Right lobe of liver (tissue), 6 donors: ENCODE measurements around the gene PXYLP1. TPM values are rescaled to one million over a fixed set of nuclear protein-coding genes. Genes with fewer than 3 reads are reported as not detected.

Experiments
- ATAC-seq, 4 donors: fragments of 200-7000 bp; cut with Tn5 transposase; one replicate each; pipeline ENCODE4 v1.9.1; 2020; ENCODE audit warnings: mild to moderate bottlenecking in 4 of 4, moderate library complexity in 4 of 4
- DNase-seq, 3 donors: peaks; one replicate each; pipeline ENCODE4 v3.0.0-alpha.2; 2020
- H3K27ac ChIP-seq, 3 donors: fragments of 200-600 bp; one replicate each; pipeline ENCODE4 v1.8.0; 2022
- H3K27me3 ChIP-seq, 2 donors: fragments of 200-600 bp; one replicate each; pipeline ENCODE4 v1.8.0; 2022
- H3K36me3 ChIP-seq, 4 donors: fragments of 200-600 bp; sonication (generic) in 1 of 4; one replicate each; pipeline versions ENCODE4 v1.5.1 to v1.8.0; 2017 to 2022; ENCODE audit warnings: control low read depth in 1 of 4
- H3K4me1 ChIP-seq, 4 donors: fragments of 200-600 bp; sonication (generic) in 1 of 4; one replicate each; pipeline versions ENCODE4 v1.5.1 to v1.8.0; 2017 to 2022; ENCODE audit warnings: control low read depth in 1 of 4
- H3K4me3 ChIP-seq, 3 donors: fragments of 200-600 bp; one replicate each; pipeline ENCODE4 v1.8.0; 2022
- H3K9me3 ChIP-seq, 4 donors: fragments of 200-600 bp; sonication (generic) in 1 of 4; one replicate each; pipeline versions ENCODE4 v1.5.1 to v1.8.0; 2017 to 2022; ENCODE audit warnings: control low read depth in 1 of 4
- CTCF ChIP-seq, 4 donors: fragments of 200-600 bp in 3 of 4; fragments of 450-650 bp in 1 of 4; IDR thresholded peaks; one replicate each; pipeline versions ENCODE4 v1.5.1 to v1.8.0; 2016 to 2022; ENCODE audit warnings: antibody characterized with exemption in 4 of 4, mild to moderate bottlenecking in 2 of 4
- POLR2A ChIP-seq: fragments of 450-650 bp; IDR thresholded peaks from one replicate; pipeline ENCODE4 v1.6.1; 2017; ENCODE audit warnings: antibody characterized with exemption, mild to moderate bottlenecking
- WGBS: methylation state at CpG from one replicate; pipeline ENCODE4 v1.1.6; 2018; ENCODE audit warnings: low coverage, low lambda C conversion rate; ENCODE audit not compliant: insufficient coverage; ENCODE audit errors: missing lambda C conversion rate; 5-methylcytosine and 5-hydroxymethylcytosine counted together
- intact Hi-C, 2 donors: fragments of 100-400 bp; cut with DNase I; formaldehyde crosslinking; loops; one replicate each; pipeline versions ENCODE4 v1.11.2 to v1.14.1; 2022
- total RNA-seq, 6 experiments: library from RNA; depleted of rRNA in 2 of 6; stranded (reverse); fragments of >200 nt in 2 of 6; fragmentation: NEBNext Ultra II Directional in 3 of 6; extraction: Animal tissue kit (Norgen Biotek cat#: 25700) in 3 of 6; gene quantifications; one replicate each; pipeline versions ENCODE4 v1.1.0 to v1.2.4, GENCODE V29; 2016 to 2023
- donor health status: DM: no; HTN: yes; CAD: no.
- donor health status: DM: no; HTN: no; CAD: no.
- donor health status: DM: no; HTN: no; CAD: no.
- donor health status: DM: no; HTN: yes; CAD: no.
- donor health status: DM: no; HTN: yes; CAD: no.

Gene PXYLP1
- total RNA-seq, 6 experiments from 2014 or later: 2.0 to 4.7 (median 3.0) TPM

DNA sequence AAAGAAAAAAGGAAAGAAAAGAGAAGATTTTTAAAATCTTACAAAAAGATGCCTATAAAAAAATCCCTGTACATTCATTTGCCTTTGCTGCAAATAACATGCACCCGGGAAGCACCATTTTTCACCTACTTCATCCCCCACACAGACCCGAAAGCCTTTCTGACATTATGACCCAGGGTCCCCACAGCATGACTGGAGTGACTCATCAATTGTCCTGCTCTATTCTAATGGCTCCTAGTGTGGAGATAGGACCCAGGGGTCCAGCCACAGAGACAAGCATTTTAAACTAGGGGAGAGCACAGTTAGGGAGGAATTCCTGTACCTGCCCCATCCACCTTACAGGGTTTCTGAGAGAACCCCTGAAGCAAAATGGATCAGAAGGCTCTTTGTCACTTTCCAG is 14.7 kb upstream of the PXYLP1 start:
- H3K4me1 ChIP-seq: peaks cover 0 to 6% (median 0%) of the 10 kb centered on the region in 4 donors
- ATAC-seq (no peak), DNase-seq (no peak)
- no peaks in the 10 kb centered on the region for H3K36me3 ChIP-seq
- intact Hi-C loops: no loop called here
- H3K9me3 ChIP-seq: no peaks in the 10 kb centered on the region
- no peak overlapping the region for H3K4me3 ChIP-seq
- no peaks in the 10 kb centered on the region for H3K27me3 ChIP-seq
- WGBS: 68% methylated on average over 2 of the region's 2 CpGs
- H3K27ac ChIP-seq: no peak overlapping the region
- TF ChIP-seq CTCF (IDR thresholded peaks at IDR 0.05) (no peak), POLR2A (no peak)

DNA sequence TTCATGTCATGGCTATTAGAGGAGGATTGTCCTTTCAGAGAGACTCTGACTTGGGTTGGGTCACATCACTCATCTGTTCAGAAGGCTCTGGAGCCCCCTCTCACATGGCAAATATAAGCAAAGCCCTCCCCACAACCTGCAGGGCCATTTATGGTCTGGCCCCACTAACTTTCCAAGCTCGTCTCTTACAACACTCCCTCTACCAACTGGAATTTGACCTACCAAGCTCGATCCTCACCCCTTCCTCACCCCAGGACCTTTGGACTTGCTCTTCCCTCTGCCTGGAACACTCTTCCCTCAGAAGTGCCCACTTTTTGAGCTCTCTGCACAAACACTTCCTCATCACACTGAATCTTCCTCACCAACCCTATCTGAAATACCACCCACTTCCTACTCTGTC is 14.2 kb upstream of the PXYLP1 start:
- Histone ChIP-seq H3K27ac (no peak overlapping the region), H3K4me3 (no peak overlapping the region), H3K4me1 (peaks cover 0 to 6% (median 0%) of the 10 kb centered on the region in 4 donors), H3K36me3 (no peaks in the 10 kb centered on the region), H3K27me3 (no peaks in the 10 kb centered on the region), H3K9me3 (no peaks in the 10 kb centered on the region)
- DNase-seq (no peak), ATAC-seq (peak; percentile 21 to 71 (median 37))
- intact Hi-C loops: no loop called here
- TF ChIP-seq CTCF (IDR thresholded peaks at IDR 0.05) (no peak), POLR2A (no peak)
- WGBS: 28% methylated on average over 2 of the region's 2 CpGs

GRCh38 chr3:141218162-141218835 is 13.3 kb upstream of the PXYLP1 start:
- WGBS: 25% methylated on average over 2 of the region's 2 CpGs

DNA sequence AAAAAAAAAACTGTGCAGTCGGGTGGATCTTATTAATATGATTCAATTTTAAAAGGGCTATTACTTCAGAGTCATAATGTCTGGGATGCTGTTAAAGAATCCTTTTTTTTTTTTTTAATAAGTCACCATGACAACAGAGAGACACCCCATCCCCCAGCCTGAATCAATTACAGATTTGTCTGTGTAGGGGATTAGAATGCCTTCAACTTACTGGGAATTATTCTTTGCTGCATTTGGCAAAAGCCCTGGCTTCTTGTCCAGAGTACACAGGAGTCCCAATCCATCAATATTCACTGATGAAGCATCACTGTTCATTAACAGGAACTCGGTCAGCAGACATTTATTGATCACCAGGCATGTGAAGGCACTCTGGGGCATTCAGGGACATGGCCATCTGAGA is 12.7 kb upstream of the PXYLP1 start:
- intact Hi-C loops: no loop called here
- H3K36me3 ChIP-seq: no peaks in the 10 kb centered on the region
- no peak for ATAC-seq
- no peaks in the 10 kb centered on the region for H3K9me3 ChIP-seq
- WGBS: 35% methylated on average over 2 of the region's 2 CpGs
- H3K27me3 ChIP-seq: no peaks in the 10 kb centered on the region
- H3K27ac ChIP-seq: no peak overlapping the region
- H3K4me3 ChIP-seq: no peak overlapping the region
- TF ChIP-seq POLR2A: no peak
- DNase-seq: no peak
- H3K4me1 ChIP-seq: peaks cover 0 to 6% (median 0%) of the 10 kb centered on the region in 4 donors

More at GRCh38 chr3:141218162-141218835, 13.3 kb upstream of the PXYLP1 start:
- no peak overlapping the region for H3K27ac ChIP-seq
- ATAC-seq (no peak), DNase-seq (no peak)
- no peaks in the 10 kb centered on the region for H3K36me3 ChIP-seq
- H3K4me3 ChIP-seq: no peak overlapping the region
- peaks cover 0 to 6% (median 0%) of the 10 kb centered on the region in 4 donors for H3K4me1 ChIP-seq
- no peaks in the 10 kb centered on the region for H3K27me3 ChIP-seq
- intact Hi-C loops: no loop called here
- TF ChIP-seq CTCF (IDR thresholded peaks at IDR 0.05) (no peak), POLR2A (no peak)
- no peaks in the 10 kb centered on the region for H3K9me3 ChIP-seq

DNA sequence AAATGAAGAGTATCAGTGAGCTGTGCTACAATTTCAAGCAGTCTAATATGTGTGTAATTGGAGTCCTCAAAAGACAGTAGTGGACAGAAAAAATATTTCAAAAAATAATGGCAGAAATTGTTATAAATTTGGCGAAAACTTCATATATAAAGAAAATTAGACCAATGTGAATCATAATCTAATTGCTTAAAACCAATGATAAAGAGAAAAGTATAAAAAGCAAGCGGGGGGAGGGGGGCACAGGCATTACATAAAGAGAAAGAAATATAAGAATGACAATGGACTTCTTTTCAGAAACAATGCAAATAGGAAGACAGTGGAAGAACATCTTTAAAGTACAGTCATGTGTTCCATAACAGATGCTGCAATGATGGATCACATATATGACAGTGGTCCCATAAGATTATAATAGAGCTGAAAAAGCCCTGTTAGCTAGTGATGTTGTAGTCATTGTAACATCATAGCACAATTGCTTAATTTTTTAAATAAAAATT is 7.9 kb upstream of the PXYLP1 start:
- no peaks in the 10 kb centered on the region for H3K4me1 ChIP-seq
- H3K36me3 ChIP-seq: no peaks in the 10 kb centered on the region
- 70% methylated on average over 2 of the region's 2 CpGs for WGBS
- H3K27ac ChIP-seq: no peak overlapping the region
- TF ChIP-seq CTCF (IDR thresholded peaks at IDR 0.05) (no peak), POLR2A (no peak)
- H3K4me3 ChIP-seq: no peak overlapping the region
- ATAC-seq (no peak), DNase-seq (no peak)
- no peaks in the 10 kb centered on the region for H3K9me3 ChIP-seq
- intact Hi-C loops: no loop called here
- H3K27me3 ChIP-seq: no peaks in the 10 kb centered on the region
